ENCODE data around the gene ZNF207. TPM values are rescaled to one million over a fixed set of nuclear protein-coding genes. Genes with fewer than 3 reads are reported as not detected.
"Not testable (repeated sequence)": the region's sequence is repeated elsewhere in the genome, so short reads cannot be mapped to it uniquely, and the experiment has no call there.

ZNF207 gene
- total RNA-seq, 1 experiment from 2014 or later, result 135 TPM

DNA sequence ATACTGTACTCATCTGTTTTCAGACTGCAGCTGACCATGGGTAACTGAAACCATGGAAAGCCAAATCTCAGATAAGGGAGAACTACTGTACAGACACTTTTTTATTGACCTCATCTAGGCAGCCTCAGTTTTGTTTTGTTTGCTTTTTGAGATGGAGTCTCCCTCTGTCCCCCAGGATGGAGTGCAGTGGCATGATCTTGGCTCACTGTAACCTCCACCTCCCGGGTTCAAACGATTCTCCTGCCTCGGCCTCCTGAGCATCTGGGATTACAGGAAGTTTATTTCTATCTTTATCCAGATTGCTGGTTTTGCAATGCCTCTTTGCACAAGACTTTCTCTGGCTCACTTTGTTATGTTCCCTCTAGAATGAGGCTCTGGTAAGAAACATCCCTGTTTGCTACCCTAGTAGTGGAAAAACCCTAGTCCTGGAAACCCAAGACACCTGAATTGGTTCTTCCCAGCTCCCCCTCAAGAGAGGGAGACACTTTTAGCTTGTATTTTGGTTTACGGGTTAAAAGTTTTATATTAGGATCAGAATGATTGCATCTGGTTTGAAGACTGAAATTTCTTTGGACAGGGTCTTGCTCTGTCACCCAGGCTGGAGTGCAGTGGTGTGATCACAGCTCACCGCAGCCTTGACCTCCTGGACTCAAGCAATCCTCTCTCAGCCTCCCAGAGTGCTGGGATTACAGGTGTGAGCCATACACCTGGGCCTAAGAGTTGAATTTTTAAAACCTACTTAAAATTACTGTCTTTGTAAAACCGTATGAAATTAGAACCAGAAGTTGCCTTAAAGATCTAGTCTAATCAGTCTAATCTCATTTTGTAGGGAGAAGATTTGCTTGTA, 38.9 kb downstream of the ZNF207 start:
- no peak for DNase-seq
- H3K27me3 ChIP-seq (ENCODE audit: control insufficient read depth, insufficient read depth, low read length), result no peaks in the 10 kb centered on the region
- H3K36me3 ChIP-seq (replicated peaks; ENCODE audit: control insufficient read depth, insufficient read depth, low read length), result no peaks in the 10 kb centered on the region; the same call in 1 of the 2 replicates
- no peak overlapping the region for H3K4me3 ChIP-seq (ENCODE audit: insufficient read depth, low read depth, low read length)

- no peak for DNase-seq
- no peaks in the 10 kb centered on the region for H3K27me3 ChIP-seq (ENCODE audit: control insufficient read depth, insufficient read depth, low read length)
- no peak overlapping the region for H3K4me3 ChIP-seq (ENCODE audit: insufficient read depth, low read depth, low read length)
- H3K36me3 ChIP-seq (replicated peaks; ENCODE audit: control insufficient read depth, insufficient read depth, low read length), result no peaks in the 10 kb centered on the region; the same call in 1 of the 2 replicates
Measured at GRCh38 chr17:32393904-32394303, 43.9 kb downstream of the ZNF207 start.

- Histone ChIP-seq H3K4me3 (ENCODE audit: insufficient read depth, low read depth, low read length) (no peak overlapping the region), H3K36me3 (replicated peaks; ENCODE audit: control insufficient read depth, insufficient read depth, low read length) (no peaks in the 10 kb centered on the region), H3K27me3 (ENCODE audit: control insufficient read depth, insufficient read depth, low read length) (no peaks in the 10 kb centered on the region)
- no peak for DNase-seq
Measured at GRCh38 chr17:32396343-32396742, 46.4 kb downstream of the ZNF207 start.

DNA sequence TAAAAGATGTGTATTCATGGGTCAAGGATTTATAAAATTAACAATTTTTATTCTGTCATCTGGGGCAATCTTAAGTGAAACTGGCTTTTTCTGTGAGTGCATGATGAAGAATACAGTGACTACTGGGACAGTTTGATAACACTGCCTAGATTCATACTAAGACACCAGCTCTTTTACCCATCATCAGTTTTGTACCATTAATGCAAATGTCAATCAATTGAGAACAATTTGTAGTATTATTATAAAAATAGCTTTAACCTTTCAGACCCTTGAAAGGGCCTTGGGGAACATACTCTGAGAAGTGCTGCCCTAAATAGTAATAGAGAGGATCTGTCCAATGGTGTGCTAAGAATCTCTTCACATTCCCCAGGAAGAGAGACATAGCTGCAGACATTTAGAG, 49.0 kb downstream of the ZNF207 start:
- no peak overlapping the region for H3K4me3 ChIP-seq (ENCODE audit: insufficient read depth, low read depth, low read length)
- H3K27me3 ChIP-seq (ENCODE audit: control insufficient read depth, insufficient read depth, low read length), result no peaks in the 10 kb centered on the region
- DNase-seq, result no peak
- no peaks in the 10 kb centered on the region for H3K36me3 ChIP-seq (replicated peaks; ENCODE audit: control insufficient read depth, insufficient read depth, low read length)

DNA sequence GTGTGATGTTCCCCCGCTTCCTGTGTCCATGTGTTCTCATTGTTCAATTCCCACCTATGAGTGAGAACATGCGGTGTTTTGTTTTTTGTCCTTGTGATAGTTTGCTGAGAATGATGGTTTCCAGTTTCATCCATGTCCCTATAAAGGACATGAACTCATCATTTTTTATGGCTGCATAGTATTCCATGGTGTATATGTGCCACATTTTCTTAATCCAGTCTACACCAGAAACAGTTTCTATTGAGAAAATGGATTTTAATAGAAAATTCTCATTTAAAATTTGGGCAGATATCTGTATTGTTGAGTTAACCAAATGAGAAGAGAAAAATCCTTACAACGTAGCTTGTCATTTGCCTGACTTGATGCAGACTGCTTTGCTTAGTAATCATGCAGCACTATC, 60.1 kb downstream of the ZNF207 start:
- DNase-seq; H3K4me3 ChIP-seq (ENCODE audit: insufficient read depth, low read depth, low read length); H3K27me3 ChIP-seq (ENCODE audit: control insufficient read depth, insufficient read depth, low read length); H3K36me3 ChIP-seq (replicated peaks; ENCODE audit: control insufficient read depth, insufficient read depth, low read length): not testable (repeated sequence)

GRCh38 chr17:32426894-32427293, 76.9 kb downstream of the ZNF207 start:
- no peaks in the 10 kb centered on the region for H3K36me3 ChIP-seq (replicated peaks; ENCODE audit: control insufficient read depth, insufficient read depth, low read length)
- no peak overlapping the region for H3K4me3 ChIP-seq (ENCODE audit: insufficient read depth, low read depth, low read length)
- no peak for DNase-seq
- H3K27me3 ChIP-seq (ENCODE audit: control insufficient read depth, insufficient read depth, low read length), result no peaks in the 10 kb centered on the region

- no peak for DNase-seq
- H3K27me3 ChIP-seq (ENCODE audit: control insufficient read depth, insufficient read depth, low read length), result no peaks in the 10 kb centered on the region
- H3K36me3 ChIP-seq (replicated peaks; ENCODE audit: control insufficient read depth, insufficient read depth, low read length), result no peaks in the 10 kb centered on the region
- H3K4me3 ChIP-seq (ENCODE audit: insufficient read depth, low read depth, low read length), result no peak overlapping the region
Measured at GRCh38 chr17:32429598-32429997, 79.6 kb downstream of the ZNF207 start.

Other genes starting within 250 kb of the ZNF207 start
- 54.1 and 68.7 TPM in 2 replicates for gene RHOT1, start 207.7 kb upstream of the ZNF207 start, total RNA-seq (2014; rRNA removed; shearing (Covaris generic))
- gene RHBDL3, start 84.3 kb upstream of the ZNF207 start, total RNA-seq (2014; rRNA removed; shearing (Covaris generic)), result 5.8 and 8.5 TPM in 2 replicates
- gene C17orf75, start 8.0 kb upstream of the ZNF207 start, total RNA-seq (2014; rRNA removed; shearing (Covaris generic)), result 52.4 and 73.0 TPM in 2 replicates
- gene PSMD11, start 94.4 kb downstream of the ZNF207 start, total RNA-seq (2014; rRNA removed; shearing (Covaris generic)), result 101 and 121 TPM in 2 replicates
- 9.9 and 10.5 TPM in 2 replicates for gene CDK5R1, start 136.8 kb downstream of the ZNF207 start, total RNA-seq (2014; rRNA removed; shearing (Covaris generic))